AG04450 (cell line): ENCODE measurements around the gene IMPACT. TPM values are rescaled to one million over a fixed set of nuclear protein-coding genes. Genes with fewer than 3 reads are reported as not detected.

Experiments used
- CTCF ChIA-PET: fragments of 300-600, 350-600 bp; formaldehyde crosslinking; extraction: SDS; loops from one replicate; lab custom pipeline; 2022; ENCODE audit warnings: antibody characterized with exemption, inconsistent platforms; lab: Charles Lee
- POLR2A ChIA-PET: fragments of 350-600 bp; formaldehyde crosslinking; extraction: SDS; loops from one replicate; lab custom pipeline; 2021; ENCODE audit warnings: antibody characterized with exemption, inconsistent platforms; lab: Yijun Ruan, JAX
- DNase-seq: peaks from one replicate; pipeline ENCODE4 v3.0.0-alpha.2; 2011; ENCODE audit warnings: low read depth, low spot score
- H3K27ac ChIP-seq: one replicate; pipeline ENCODE4 v1.5.1; 2012; ENCODE audit warnings: low read depth, low read length, control low read depth
- H3K27me3 ChIP-seq: one replicate; pipeline ENCODE4 v1.6.0; 2012; ENCODE audit warnings: low read length; ENCODE audit not compliant: control insufficient read depth, insufficient read depth
- H3K4me3 ChIP-seq: 2 replicates; pipeline ENCODE4 v1.5.1; 2011; ENCODE audit warnings: mild to moderate bottlenecking, low read depth, low read length, control low read depth
- H3K9me3 ChIP-seq: 2 replicates; pipeline ENCODE4 v1.5.1; 2012; ENCODE audit warnings: low read length; ENCODE audit not compliant: control insufficient read depth, insufficient read depth
- polyA plus RNA-seq: library from polyadenylated mRNA; depleted of rRNA; stranded (reverse); fragments of >200 nt; gene quantifications from 2 replicates; pipeline ENCODE4 v1.2.3, GENCODE V29; 2011
- TF ChIP-seq, protein P1 (sequence below): IDR thresholded peaks from 2 replicates; pipeline ENCODE4 v1.5.1; 2011; ENCODE audit warnings: low read depth, low read length, control low read depth, inconsistent platforms

The IMPACT gene
- polyA plus RNA-seq, 1 experiment = 31.7 TPM

DNA sequence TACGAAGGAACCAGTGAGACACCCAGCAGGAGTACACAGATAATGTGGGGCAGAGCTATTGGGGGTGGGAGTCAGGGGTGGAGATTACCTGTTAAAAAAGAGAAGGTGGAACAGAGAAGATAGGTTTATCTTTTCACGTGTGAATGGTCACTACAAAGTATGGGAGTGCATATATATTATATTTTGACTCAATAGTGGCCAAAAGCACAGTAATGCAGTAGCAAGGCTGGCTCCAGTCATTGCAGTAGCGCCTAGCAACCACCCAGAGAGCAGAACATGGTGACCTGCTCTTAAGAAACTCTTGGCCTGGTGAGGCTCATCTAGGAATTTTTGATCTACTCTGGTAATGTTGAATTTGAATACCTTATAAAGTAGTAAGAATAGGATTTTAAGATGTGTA lies 1.0 kb downstream of the IMPACT start:
- DNase-seq = no peak
- CTCF ChIA-PET = interaction anchor here (1.5 kb wide), 1 partner anchor 61 kb away, joined by 4 read pairs; no protein-coding TSS in a partner anchor

DNA sequence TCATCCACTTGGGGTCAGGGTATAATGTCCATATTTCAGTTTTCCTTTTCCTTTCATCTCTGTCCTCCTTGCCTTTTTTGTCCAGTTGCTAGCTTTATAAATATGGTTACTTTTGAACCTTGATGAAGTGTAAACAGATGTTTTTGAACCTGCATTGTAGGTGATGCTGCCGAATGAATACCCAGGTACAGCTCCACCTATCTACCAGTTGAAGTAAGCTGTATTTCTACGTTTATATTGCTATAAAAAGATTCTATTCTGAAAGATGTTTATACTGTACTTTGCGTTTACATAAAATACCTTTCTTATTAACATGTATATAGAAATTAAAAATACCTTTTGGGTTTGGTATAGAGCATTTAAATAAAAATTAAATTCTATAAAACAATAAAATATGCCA lies 2.2 kb downstream of the IMPACT start:
- ChIA-PET CTCF (interaction anchor here (0.9 to 1.4 kb wide), 2 partner anchors 60 to 69 kb away, joined by 3 to 5 read pairs; no protein-coding TSS in a partner anchor), POLR2A (no interaction called here)
- DNase-seq = no peak
- Histone ChIP-seq H3K9me3 (peaks cover 4% of the 10 kb centered on the region; the same call in 1 of the 2 replicates), H3K4me3 (no peak overlapping the region), H3K27ac (no peak overlapping the region), H3K27me3 (no peaks in the 10 kb centered on the region)
- TF ChIP-seq, protein P1, sequence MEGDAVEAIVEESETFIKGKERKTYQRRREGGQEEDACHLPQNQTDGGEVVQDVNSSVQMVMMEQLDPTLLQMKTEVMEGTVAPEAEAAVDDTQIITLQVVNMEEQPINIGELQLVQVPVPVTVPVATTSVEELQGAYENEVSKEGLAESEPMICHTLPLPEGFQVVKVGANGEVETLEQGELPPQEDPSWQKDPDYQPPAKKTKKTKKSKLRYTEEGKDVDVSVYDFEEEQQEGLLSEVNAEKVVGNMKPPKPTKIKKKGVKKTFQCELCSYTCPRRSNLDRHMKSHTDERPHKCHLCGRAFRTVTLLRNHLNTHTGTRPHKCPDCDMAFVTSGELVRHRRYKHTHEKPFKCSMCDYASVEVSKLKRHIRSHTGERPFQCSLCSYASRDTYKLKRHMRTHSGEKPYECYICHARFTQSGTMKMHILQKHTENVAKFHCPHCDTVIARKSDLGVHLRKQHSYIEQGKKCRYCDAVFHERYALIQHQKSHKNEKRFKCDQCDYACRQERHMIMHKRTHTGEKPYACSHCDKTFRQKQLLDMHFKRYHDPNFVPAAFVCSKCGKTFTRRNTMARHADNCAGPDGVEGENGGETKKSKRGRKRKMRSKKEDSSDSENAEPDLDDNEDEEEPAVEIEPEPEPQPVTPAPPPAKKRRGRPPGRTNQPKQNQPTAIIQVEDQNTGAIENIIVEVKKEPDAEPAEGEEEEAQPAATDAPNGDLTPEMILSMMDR = no peak

More for the DNA sequence above, 1.0 kb downstream of the IMPACT start:
- no peaks in the 10 kb centered on the region for H3K27me3 ChIP-seq
- TF ChIP-seq, protein P1 = no peak
- H3K9me3 ChIP-seq = peaks cover 4% of the 10 kb centered on the region; the same call in 1 of the 2 replicates
- H3K27ac ChIP-seq = no peak overlapping the region
- POLR2A ChIA-PET = interaction anchor here (0.6 to 1.6 kb wide), 2 partner anchors 30 to 806 kb away, joined by 3 to 15 read pairs; partner anchors contain the start of gene OSBPL1A
- peak overlapping the region; percentile 76 for H3K4me3 ChIP-seq

DNA sequence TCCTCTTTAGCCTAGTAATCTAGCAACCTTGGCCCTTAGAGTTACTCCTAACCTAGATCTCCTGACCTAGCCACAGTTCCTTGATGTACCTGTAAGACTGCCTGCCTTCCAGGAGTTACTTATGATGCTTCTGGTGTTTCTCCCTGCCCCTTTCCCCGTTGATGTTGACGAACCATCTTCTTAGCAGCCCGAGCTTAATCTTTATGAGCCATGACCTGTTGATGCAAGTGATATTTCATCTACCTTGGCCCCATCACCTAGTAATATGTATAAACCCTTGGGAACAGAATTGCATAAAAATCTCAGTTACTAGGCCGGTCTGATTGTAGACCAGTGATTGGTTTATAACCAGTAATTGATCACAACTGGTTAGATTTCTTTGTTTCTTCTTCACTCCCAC lies 2.7 kb downstream of the IMPACT start:
- peaks cover 4% of the 10 kb centered on the region; the same call in 1 of the 2 replicates for H3K9me3 ChIP-seq
- TF ChIP-seq, protein P1 = no peak
- ChIA-PET CTCF (interaction anchor here (1.4 kb wide), 1 partner anchor 60 kb away, joined by 3 read pairs; no protein-coding TSS in a partner anchor), POLR2A (no interaction called here)
- H3K27ac ChIP-seq = no peak overlapping the region
- no peak overlapping the region for H3K4me3 ChIP-seq
- DNase-seq = no peak
- no peaks in the 10 kb centered on the region for H3K27me3 ChIP-seq

DNA sequence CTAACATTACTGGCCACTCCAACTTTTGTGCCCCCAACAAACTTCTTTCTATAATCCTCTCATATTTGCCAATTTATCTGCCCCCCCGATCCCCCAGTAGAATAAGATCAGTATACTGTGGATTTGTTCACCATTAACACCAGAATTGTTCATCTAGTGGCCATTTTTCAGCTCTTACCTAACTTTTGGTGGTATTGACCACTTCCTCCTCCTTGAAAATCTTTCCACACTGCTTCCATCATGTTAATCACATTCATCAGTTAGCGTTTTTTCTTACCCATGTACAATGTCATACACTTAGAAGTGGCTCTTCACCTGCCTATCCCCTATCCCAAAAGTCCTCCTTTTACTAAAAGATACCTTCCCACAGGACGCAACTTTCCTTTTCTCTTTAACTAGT lies 6.1 kb downstream of the IMPACT start:
- no peaks in the 10 kb centered on the region for H3K27me3 ChIP-seq
- ChIA-PET CTCF (no interaction called here), POLR2A (no interaction called here)
- H3K4me3 ChIP-seq = no peak overlapping the region
- no peak overlapping the region for H3K27ac ChIP-seq
- DNase-seq = no peak
- TF ChIP-seq, protein P1 = no peak
- no peaks in the 10 kb centered on the region for H3K9me3 ChIP-seq

DNA sequence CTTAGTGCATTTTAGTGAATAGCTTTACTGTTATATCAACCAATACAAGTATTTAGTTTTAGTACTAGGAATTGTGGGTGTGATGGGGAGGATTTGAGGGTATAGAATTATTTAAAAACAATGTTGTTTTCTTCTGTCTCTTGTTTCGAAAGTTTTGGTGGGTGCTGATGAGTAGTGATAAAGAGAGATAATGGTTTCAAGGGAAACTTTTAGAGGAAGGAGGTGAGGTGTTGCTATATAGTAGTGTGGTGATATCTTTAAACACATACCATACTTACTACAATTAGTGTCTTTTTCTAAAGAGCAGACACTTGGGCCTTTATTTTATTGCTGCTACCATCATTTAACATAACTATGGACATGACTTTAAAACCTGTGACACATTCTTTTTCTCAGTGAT lies 10.5 kb downstream of the IMPACT start:
- H3K4me3 ChIP-seq = no peak overlapping the region
- POLR2A ChIA-PET = interaction anchor here (1.0 kb wide), 1 partner anchor 11 kb away, joined by 3 read pairs; the partner anchor contains the start of gene IMPACT
- TF ChIP-seq, protein P1 = no peak
- DNase-seq = no peak
- CTCF ChIA-PET = interaction anchor here (1.9 kb wide), 1 partner anchor 51 kb away, joined by 9 read pairs; no protein-coding TSS in a partner anchor
- no peaks in the 10 kb centered on the region for H3K27me3 ChIP-seq
- H3K27ac ChIP-seq = no peak overlapping the region
- no peaks in the 10 kb centered on the region for H3K9me3 ChIP-seq
